GM12872 (cell line): ENCODE data around the gene NID1.

Source experiments
- CTCF ChIP-seq: IDR thresholded peaks from 3 replicates; pipeline ENCODE4 v1.5.1; 2011; ENCODE audit warnings: low read depth, mild to moderate bottlenecking, low read length, moderate library complexity; ENCODE audit not compliant: insufficient read depth

Gene NID1

DNA sequence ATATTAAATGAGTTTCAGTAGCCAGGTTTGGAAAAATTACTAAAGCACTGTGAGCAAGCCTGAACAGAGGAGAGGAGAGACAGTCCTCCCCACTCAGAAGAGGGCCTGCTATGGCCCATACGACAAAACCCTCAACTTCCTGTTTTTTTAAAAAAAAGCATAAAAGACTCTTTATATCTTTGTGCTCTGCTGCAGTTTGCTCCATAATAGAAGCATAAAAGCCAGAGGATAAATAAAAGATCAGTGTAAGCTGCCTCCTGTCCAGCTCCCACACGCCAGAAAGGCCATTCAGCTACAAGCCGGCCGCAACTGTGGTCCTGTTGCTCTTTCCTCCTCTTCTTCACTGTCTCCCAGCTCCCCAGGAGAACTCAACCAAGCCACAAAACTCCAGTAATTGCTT lies 37.8 kb downstream of the NID1 start:
- TF ChIP-seq CTCF, result no peak

DNA sequence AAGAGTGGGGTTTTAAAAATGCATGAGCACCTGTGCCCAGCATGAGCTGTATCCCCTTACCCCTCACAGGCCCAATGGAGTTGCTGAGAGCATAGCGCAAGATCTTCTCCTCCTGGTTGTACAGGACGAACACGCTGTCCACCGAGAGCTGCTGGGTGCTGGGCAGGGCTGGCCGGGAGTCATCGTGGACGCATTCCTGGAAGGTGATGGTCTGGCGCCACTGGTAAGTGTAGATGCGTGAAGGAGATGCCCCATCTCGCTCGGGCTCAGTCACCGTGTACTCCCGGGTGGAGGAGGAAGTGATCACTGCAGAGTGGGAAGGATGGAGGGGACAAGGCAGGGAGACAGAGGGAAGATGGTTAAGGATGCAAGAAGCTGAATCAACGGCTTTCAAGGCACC lies 39.1 kb downstream of the NID1 start:
- no peak for TF ChIP-seq CTCF

- TF ChIP-seq CTCF, result no peak
These were observed 40.2 kb downstream of the NID1 start for GRCh38 chr1:236024641-236025040.

DNA sequence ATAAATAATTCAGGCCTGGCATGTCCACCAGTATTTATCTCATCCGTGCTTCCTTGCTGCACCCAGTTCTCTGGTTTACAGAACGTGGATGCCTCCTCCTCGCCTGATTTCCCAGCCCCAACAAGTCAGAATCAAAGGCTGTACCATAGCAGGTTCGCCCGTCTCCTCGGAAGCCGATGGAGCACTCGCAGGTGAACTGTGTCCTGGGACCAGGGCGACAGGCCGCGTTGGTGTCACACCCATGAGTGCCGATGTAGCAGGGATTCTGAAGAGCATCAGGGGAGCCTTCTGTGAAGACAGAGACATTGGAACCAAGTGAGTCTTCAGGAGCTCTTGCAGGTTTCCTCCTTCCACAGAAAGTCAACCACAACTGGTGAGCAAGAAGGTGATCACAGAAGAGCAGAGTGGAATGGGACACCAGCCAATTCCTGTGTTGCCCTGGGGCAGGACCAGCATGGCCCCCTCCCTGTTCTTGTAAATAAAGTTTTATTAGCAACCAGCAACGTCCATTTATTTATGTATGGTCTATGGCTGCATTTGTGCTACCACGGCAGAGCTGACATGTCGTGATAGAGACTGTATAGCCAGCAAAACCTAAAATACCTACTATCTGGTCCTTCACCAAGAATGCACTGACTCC lies 40.8 kb downstream of the NID1 start:
- TF ChIP-seq CTCF, result no peak

GRCh38 chr1:236021424-236022135 lies 43.3 kb downstream of the NID1 start:
- no peak for TF ChIP-seq CTCF

DNA sequence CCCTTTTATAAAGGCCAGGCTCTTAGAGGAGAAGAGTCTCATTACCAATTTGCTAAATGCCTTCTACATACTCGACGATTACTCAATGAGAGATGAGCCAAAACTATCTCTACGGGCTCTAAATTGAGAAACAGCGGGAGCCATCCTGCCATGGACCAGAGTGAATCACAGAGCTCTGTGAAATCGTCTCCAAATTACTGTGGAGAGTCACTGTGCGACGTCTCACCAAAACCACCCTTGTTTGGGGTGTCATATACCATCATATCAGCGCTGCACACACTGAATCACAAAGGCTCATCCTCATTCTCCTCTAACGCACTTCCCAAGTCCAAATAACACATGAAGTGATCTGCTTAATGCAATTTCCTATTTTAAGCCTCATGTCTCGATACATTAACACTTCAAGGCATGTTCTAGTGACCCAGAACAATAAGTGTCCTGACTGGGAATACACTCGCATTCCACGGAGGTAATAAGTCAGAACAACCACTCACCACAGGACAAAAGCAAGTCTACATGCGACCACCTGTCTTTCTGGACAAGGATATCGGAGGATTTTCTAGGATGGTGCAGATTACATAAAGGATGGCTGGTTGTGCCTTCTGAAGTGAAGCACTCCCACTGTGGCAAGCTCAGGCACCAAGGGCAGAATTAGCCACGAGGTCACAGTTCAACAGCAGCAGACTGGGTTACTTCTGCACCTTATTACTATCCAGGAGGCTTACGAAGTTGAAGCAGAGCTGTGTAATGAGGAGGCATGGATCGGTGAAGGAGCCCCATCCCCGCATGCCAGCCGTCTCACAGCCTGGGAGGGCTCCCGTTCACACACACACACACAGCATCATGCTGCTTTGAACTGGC lies 44.3 kb downstream of the NID1 start:
- TF ChIP-seq CTCF, result no peak

- no peak for TF ChIP-seq CTCF
These were observed 45.9 kb downstream of the NID1 start for GRCh38 chr1:236018885-236019453.
